Peyer's patch (tissue), 4 donors: ENCODE data around the gene ZSCAN21. TPM values are rescaled to one million over a fixed set of nuclear protein-coding genes. Genes with fewer than 3 reads are reported as not detected.

Experiments used
- DNase-seq, 3 donors: peaks; one replicate each; pipeline ENCODE4 v3.0.0-alpha.2; 2017 to 2019
- H3K27ac ChIP-seq, 4 donors: fragments of 200-600 bp; sonication (generic); one replicate each; pipeline ENCODE4 v1.5.1; 2016 to 2019
- H3K27me3 ChIP-seq, 2 donors: fragments of 200-600 bp; sonication (generic); one replicate each; pipeline ENCODE4 v1.5.1; 2019
- H3K36me3 ChIP-seq, 3 donors: fragments of 200-600 bp; sonication (generic); one replicate each; pipeline ENCODE4 v1.5.1; 2016 to 2019
- H3K4me1 ChIP-seq, 4 donors: fragments of 200-600 bp; sonication (generic); one replicate each; pipeline ENCODE4 v1.5.1; 2016 to 2019
- H3K4me3 ChIP-seq, 4 donors: fragments of 200-600 bp; sonication (generic); 1 replicate in 3 of 4; 2 replicates in 1 of 4; pipeline ENCODE4 v1.5.1; 2016 to 2019; ENCODE audit warnings: mild to moderate bottlenecking in 1 of 4
- H3K9me3 ChIP-seq, 4 donors: fragments of 200-600 bp; sonication (generic); one replicate each; pipeline ENCODE4 v1.5.1; 2016 to 2019; ENCODE audit warnings: mild to moderate bottlenecking in 1 of 4
- POLR2A ChIP-seq, 2 donors: fragments of 450-650 bp; IDR thresholded peaks; one replicate each; pipeline ENCODE4 v1.5.1; 2017; ENCODE audit warnings: antibody characterized with exemption in 2 of 2, mild to moderate bottlenecking in 2 of 2, moderate library complexity in 2 of 2
- total RNA-seq, 4 donors: library from RNA; depleted of rRNA; stranded (reverse); fragments of >200 nt; gene quantifications; one replicate each; pipeline ENCODE4 v1.1.0, GENCODE V29; 2016
- TF ChIP-seq, protein P1 (sequence below), 6 experiments: fragments of 450-650 bp in 4 of 6; fragments of 200-600 bp in 2 of 6; sonication (generic) in 1 of 6; IDR thresholded peaks; one replicate each; pipeline ENCODE4 v1.5.1; 2017 to 2019; ENCODE audit warnings: antibody characterized with exemption in 6 of 6, mild to moderate bottlenecking in 3 of 6, moderate library complexity in 1 of 6

ZSCAN21 gene
- total RNA-seq, 4 donors from 2014 or later, result 8.4 to 30.5 (median 12.0) TPM

DNA sequence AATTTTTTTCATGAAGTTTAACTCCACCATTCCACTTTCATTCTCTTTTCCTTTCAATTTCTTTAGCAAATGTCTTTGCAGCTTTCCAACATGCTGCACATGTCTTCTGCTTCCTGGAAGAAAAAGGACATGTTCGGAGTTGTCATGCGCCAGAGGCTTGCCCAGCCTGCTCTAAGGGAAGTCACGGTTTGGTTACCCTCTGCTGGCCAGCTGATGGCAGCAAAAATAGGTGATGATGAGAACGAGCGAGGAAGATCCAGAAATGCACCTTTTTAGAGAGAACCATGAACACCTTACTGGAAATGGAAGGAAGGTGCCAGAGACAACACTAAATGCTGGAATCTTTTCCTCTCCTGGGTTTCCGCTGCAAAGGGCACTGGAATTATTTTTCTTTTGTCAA, 4.9 kb upstream of the ZSCAN21 start:
- H3K27ac ChIP-seq, result no peak overlapping the region
- TF ChIP-seq, protein P1, sequence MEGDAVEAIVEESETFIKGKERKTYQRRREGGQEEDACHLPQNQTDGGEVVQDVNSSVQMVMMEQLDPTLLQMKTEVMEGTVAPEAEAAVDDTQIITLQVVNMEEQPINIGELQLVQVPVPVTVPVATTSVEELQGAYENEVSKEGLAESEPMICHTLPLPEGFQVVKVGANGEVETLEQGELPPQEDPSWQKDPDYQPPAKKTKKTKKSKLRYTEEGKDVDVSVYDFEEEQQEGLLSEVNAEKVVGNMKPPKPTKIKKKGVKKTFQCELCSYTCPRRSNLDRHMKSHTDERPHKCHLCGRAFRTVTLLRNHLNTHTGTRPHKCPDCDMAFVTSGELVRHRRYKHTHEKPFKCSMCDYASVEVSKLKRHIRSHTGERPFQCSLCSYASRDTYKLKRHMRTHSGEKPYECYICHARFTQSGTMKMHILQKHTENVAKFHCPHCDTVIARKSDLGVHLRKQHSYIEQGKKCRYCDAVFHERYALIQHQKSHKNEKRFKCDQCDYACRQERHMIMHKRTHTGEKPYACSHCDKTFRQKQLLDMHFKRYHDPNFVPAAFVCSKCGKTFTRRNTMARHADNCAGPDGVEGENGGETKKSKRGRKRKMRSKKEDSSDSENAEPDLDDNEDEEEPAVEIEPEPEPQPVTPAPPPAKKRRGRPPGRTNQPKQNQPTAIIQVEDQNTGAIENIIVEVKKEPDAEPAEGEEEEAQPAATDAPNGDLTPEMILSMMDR (IDR thresholded peaks at IDR 0.05), result peak in 3 of 6 experiments; percentile 33 to 51 (median 51)
- no peak for TF ChIP-seq POLR2A (IDR thresholded peaks at IDR 0.05)
- H3K36me3 ChIP-seq, result no peaks in the 10 kb centered on the region
- no peaks in the 10 kb centered on the region for H3K9me3 ChIP-seq
- peak in 2 of 3 donors; percentile 29 to 60 for DNase-seq
- no peaks in the 10 kb centered on the region for H3K4me1 ChIP-seq
- H3K4me3 ChIP-seq, result no peak overlapping the region
- H3K27me3 ChIP-seq, result no peaks in the 10 kb centered on the region

DNA sequence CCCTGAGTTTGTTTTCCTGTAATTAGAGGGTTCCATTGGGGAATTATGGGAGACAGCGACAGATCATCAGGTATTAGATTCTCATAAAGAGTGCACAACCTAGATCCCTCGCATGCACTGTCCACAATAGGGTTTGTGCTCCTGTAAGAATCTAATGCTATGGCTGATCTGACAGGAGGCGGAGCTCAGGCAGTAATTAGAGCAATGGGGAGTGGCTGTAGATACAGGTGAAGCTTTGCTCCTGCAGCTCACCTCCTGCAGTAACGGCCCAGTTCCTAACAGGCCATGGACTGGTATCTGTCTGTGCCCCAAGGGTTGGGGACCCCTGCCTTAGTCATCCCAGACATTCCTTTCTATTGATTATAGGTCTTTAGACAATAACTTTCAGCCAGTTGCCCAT, 894 bp upstream of the ZSCAN21 start:
- Histone ChIP-seq H3K36me3 (no peaks in the 10 kb centered on the region), H3K4me3 (no peak overlapping the region), H3K4me1 (peaks cover 0 to 6% (median 2%) of the 10 kb centered on the region in 4 donors), H3K9me3 (no peaks in the 10 kb centered on the region), H3K27ac (peak overlapping the region in 1 of 4 donors; percentile 92), H3K27me3 (no peaks in the 10 kb centered on the region)
- DNase-seq, result peak in 1 of 3 donors; percentile 49
- TF ChIP-seq, protein P1 (IDR thresholded peaks at IDR 0.05), result no peak
- TF ChIP-seq POLR2A (IDR thresholded peaks at IDR 0.05), result no peak

- H3K27me3 ChIP-seq, result no peaks in the 10 kb centered on the region
- H3K36me3 ChIP-seq, result no peaks in the 10 kb centered on the region
- no peaks in the 10 kb centered on the region for H3K9me3 ChIP-seq
- no peak overlapping the region for H3K4me3 ChIP-seq
- H3K4me1 ChIP-seq, result peaks cover 0 to 8% (median 2%) of the 10 kb centered on the region in 4 donors
- TF ChIP-seq, protein P1 (IDR thresholded peaks at IDR 0.05), result no peak
- no peak for TF ChIP-seq POLR2A (IDR thresholded peaks at IDR 0.05)
- DNase-seq, result no peak
- H3K27ac ChIP-seq, result no peak overlapping the region
Measured at GRCh38 chr7:100051611-100052010, 2.0 kb downstream of the ZSCAN21 start.

- peak in 1 of 3 donors; percentile 56 for DNase-seq
- Histone ChIP-seq H3K4me3 (no peak overlapping the region), H3K36me3 (peaks cover 0 to 16% (median 0%) of the 10 kb centered on the region in 3 donors), H3K27me3 (no peaks in the 10 kb centered on the region), H3K4me1 (peaks cover 0 to 8% (median 2%) of the 10 kb centered on the region in 4 donors), H3K27ac (no peak overlapping the region), H3K9me3 (no peaks in the 10 kb centered on the region)
- no peak for TF ChIP-seq POLR2A (IDR thresholded peaks at IDR 0.05)
- TF ChIP-seq, protein P1 (IDR thresholded peaks at IDR 0.05), result peak in 3 of 6 experiments; percentile 69 to 77 (median 76)
Measured at GRCh38 chr7:100053215-100053614, 3.6 kb downstream of the ZSCAN21 start.

GRCh38 chr7:100057006-100057405, 7.4 kb downstream of the ZSCAN21 start:
- peaks cover 0 to 52% (median 0%) of the 10 kb centered on the region in 3 donors for H3K36me3 ChIP-seq
- no peaks in the 10 kb centered on the region for H3K9me3 ChIP-seq
- peaks cover 0 to 3% (median 0%) of the 10 kb centered on the region in 4 donors for H3K4me1 ChIP-seq
- no peak for DNase-seq
- no peaks in the 10 kb centered on the region for H3K27me3 ChIP-seq
- no peak overlapping the region for H3K27ac ChIP-seq
- TF ChIP-seq, protein P1 (IDR thresholded peaks at IDR 0.05), result no peak
- no peak for TF ChIP-seq POLR2A (IDR thresholded peaks at IDR 0.05)
- H3K4me3 ChIP-seq, result no peak overlapping the region
